PC-9 (cell line): ENCODE results near the gene PRRT2. TPM values are rescaled to one million over a fixed set of nuclear protein-coding genes. Genes with fewer than 3 reads are reported as not detected.
"Not testable (repeated sequence)": the region's sequence is repeated elsewhere in the genome, so short reads cannot be mapped to it uniquely, and the experiment has no call there.

Experiments used
- BruUV-seq: library from RNA; stranded (reverse); fragments of 400-500 nt; replicated peaks from 2 replicates; lab custom pipeline; 2021; lab: Mats Ljungman, UMichigan
- CTCF ChIA-PET: fragments of 300-600 bp; sonication (Branson Sonifier 250); formaldehyde crosslinking; loops from one replicate; lab custom pipeline; 2022; ENCODE audit warnings: antibody characterized with exemption; lab: Charles Lee
- POLR2A ChIA-PET: fragments of 300-600 bp; sonication (Branson Sonifier 250); formaldehyde crosslinking; loops from one replicate; lab custom pipeline; 2022; ENCODE audit warnings: antibody characterized with exemption; ENCODE audit not compliant: unreplicated experiment; lab: Charles Lee
- DNase-seq, 2 experiments: peaks; one replicate each; pipeline versions ENCODE4 v3.0.0 to v3.0.0-alpha.2; 2015 to 2022; ENCODE audit warnings: mixed read lengths in 1 of 2
- H2AFZ ChIP-seq: fragments of 200-600 bp; sonication (generic); 2 replicates; pipeline ENCODE4 v1.8.1; 2017; ENCODE audit warnings: antibody characterized with exemption
- H3F3A ChIP-seq: fragments of 200-600 bp; sonication (generic); 2 replicates; pipeline ENCODE4 v1.8.1; 2017; ENCODE audit warnings: antibody characterized with exemption, mild to moderate bottlenecking, low read depth; ENCODE audit not compliant: insufficient read depth
- H3K27ac ChIP-seq: fragments of 200-600 bp; sonication (generic); 2 replicates; pipeline ENCODE4 v1.6.1; 2016; ENCODE audit warnings: mixed run types
- H3K27me3 ChIP-seq: fragments of 200-600 bp; sonication (generic); 2 replicates; pipeline ENCODE4 v1.6.1; 2016; ENCODE audit warnings: low read depth, mixed run types; ENCODE audit not compliant: insufficient read depth
- H3K36me3 ChIP-seq: fragments of 200-600 bp; sonication (generic); 2 replicates; pipeline ENCODE4 v1.6.1; 2016; ENCODE audit warnings: low read depth, mixed run types
- H3K4me1 ChIP-seq: fragments of 200-600 bp; sonication (generic); replicated peaks from 2 replicates; pipeline ENCODE4 v1.6.1; 2016; ENCODE audit warnings: mixed run types; ENCODE audit not compliant: insufficient read depth
- H3K4me2 ChIP-seq: fragments of 200-600 bp; sonication (generic); 2 replicates; pipeline ENCODE4 v1.6.1; 2017; ENCODE audit warnings: mixed run types
- H3K4me3 ChIP-seq: fragments of 200-600 bp; sonication (generic); 2 replicates; pipeline ENCODE4 v1.6.1; 2016; ENCODE audit warnings: mixed run types
- H3K79me2 ChIP-seq: fragments of 200-600 bp; sonication (generic); 2 replicates; pipeline ENCODE4 v1.6.1; 2017; ENCODE audit warnings: low read depth, mixed run types
- H3K9me2 ChIP-seq: fragments of 200-600 bp; sonication (generic); 2 replicates; pipeline ENCODE4 v1.8.1; 2017; ENCODE audit warnings: mild to moderate bottlenecking; ENCODE audit not compliant: insufficient read depth
- H3K9me3 ChIP-seq: fragments of 200-600 bp; sonication (generic); 2 replicates; pipeline ENCODE4 v1.8.1; 2016; ENCODE audit warnings: low read depth; ENCODE audit not compliant: insufficient read depth
- H4K20me1 ChIP-seq: fragments of 200-600 bp; sonication (generic); 2 replicates; pipeline ENCODE4 v1.8.1; 2017; ENCODE audit not compliant: insufficient read depth
- EZH2 ChIP-seq: fragments of 200-600 bp; sonication (generic); IDR thresholded peaks from 2 replicates; pipeline ENCODE4 v1.8.0; 2017; ENCODE audit warnings: antibody characterized with exemption, low read depth
- intact Hi-C: fragments of 100-400 bp; cut with micrococcal nuclease; formaldehyde crosslinking; loops from one replicate; pipeline ENCODE4 v1.10.0; 2022; ENCODE audit not compliant: unreplicated experiment
- total RNA-seq: library from RNA; stranded (reverse); gene quantifications from 2 replicates; pipeline ENCODE4 v1.2.3, GENCODE V29; 2021
- TF ChIP-seq, protein P1 (sequence below): fragments of 200-600 bp; sonication (generic); conservative IDR thresholded peaks from 2 replicates; pipeline ENCODE4 v1.6.1; 2017; ENCODE audit warnings: mixed run types, antibody characterized with exemption, mild to moderate bottlenecking, moderate library complexity

PRRT2 gene
- total RNA-seq, 1 experiment from 2014 or later: 4.9 TPM

DNA sequence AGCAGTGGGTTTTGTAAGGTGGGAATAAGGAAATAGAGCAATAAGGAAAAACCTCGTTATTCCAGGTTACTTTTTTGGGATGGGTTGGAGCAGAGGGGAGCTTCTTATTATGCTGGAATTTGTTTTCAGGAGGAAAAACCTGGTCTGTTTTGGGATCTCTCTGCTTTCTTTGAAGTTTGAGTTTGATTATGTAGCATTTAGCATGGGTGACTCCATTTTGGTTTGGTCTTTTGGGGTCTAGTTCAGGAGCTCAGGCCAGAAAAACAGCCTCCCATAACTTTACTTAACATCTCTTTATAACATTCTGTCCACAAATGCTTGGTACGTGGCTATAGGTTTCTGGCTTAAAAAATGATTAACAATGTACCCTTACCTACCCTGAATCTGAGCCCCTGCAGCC, 42.5 kb upstream of the PRRT2 start:
- ChIA-PET POLR2A (no interaction called here), CTCF (no interaction called here)
- TF ChIP-seq EZH2: no peak
- TF ChIP-seq, protein P1, sequence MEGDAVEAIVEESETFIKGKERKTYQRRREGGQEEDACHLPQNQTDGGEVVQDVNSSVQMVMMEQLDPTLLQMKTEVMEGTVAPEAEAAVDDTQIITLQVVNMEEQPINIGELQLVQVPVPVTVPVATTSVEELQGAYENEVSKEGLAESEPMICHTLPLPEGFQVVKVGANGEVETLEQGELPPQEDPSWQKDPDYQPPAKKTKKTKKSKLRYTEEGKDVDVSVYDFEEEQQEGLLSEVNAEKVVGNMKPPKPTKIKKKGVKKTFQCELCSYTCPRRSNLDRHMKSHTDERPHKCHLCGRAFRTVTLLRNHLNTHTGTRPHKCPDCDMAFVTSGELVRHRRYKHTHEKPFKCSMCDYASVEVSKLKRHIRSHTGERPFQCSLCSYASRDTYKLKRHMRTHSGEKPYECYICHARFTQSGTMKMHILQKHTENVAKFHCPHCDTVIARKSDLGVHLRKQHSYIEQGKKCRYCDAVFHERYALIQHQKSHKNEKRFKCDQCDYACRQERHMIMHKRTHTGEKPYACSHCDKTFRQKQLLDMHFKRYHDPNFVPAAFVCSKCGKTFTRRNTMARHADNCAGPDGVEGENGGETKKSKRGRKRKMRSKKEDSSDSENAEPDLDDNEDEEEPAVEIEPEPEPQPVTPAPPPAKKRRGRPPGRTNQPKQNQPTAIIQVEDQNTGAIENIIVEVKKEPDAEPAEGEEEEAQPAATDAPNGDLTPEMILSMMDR: no peak
- no peaks in the 10 kb centered on the region for H3K79me2 ChIP-seq
- DNase-seq: no peak
- H3K27me3 ChIP-seq: no peaks in the 10 kb centered on the region
- no peaks in the 10 kb centered on the region for H3K36me3 ChIP-seq
- no peak overlapping the region for H3K4me2 ChIP-seq
- H3K9me2 ChIP-seq: no peaks in the 10 kb centered on the region
- H3K27ac ChIP-seq: no peak overlapping the region
- H2AFZ ChIP-seq: no peak overlapping the region
- no peaks in the 10 kb centered on the region for H4K20me1 ChIP-seq
- peaks cover 20% of the 10 kb centered on the region for H3F3A ChIP-seq
- no peaks in the 10 kb centered on the region for H3K9me3 ChIP-seq
- H3K4me3 ChIP-seq: no peak overlapping the region
- BruUV-seq: no TSS peak
- H3K4me1 ChIP-seq: peaks cover 28% of the 10 kb centered on the region
- intact Hi-C loops: no loop called here

DNA sequence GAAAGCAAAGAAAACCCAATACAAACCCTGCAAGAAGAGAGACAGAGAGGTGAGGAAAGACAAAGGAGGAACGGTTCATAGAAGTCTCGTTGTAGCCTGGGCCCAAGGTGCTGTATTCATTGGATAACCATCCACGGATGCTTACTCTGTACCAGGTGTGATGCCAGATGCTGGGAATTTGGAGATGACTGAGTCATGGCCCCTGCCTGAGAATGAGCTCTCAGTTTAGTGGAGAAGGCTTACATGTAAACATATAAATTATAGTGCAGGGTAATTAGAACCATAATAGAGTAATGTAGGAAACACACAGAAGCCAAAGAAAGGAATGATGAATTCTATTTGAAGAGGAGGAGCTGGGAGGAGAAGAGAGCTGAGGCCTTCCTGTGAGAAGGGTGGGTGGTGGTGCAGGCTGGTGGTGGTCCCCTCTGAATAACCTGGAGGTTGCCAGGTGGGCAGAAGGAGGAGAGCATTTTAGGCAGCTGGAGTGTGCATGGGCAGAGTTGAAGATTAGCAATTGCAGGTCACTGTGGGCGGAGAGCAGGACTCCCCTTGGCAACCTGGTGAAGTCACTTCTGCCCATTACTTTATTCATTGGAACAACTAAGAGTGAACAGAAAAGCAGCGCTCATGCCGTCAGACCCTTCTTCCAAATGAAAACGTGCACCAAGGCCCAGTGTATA, 41.6 kb upstream of the PRRT2 start:
- no peak for DNase-seq
- H3K4me1 ChIP-seq: peaks cover 24% of the 10 kb centered on the region
- H3K9me2 ChIP-seq: no peaks in the 10 kb centered on the region
- H3K27me3 ChIP-seq: no peaks in the 10 kb centered on the region
- no peak overlapping the region for H3K4me2 ChIP-seq
- no peaks in the 10 kb centered on the region for H3K79me2 ChIP-seq
- H3K4me3 ChIP-seq: no peak overlapping the region
- POLR2A ChIA-PET: no interaction called here
- H3K27ac ChIP-seq: no peak overlapping the region
- H4K20me1 ChIP-seq: no peaks in the 10 kb centered on the region
- no peak for TF ChIP-seq EZH2
- TF ChIP-seq, protein P1: no peak
- BruUV-seq: no TSS peak
- intact Hi-C loops: no loop called here
- H3K9me3 ChIP-seq: no peaks in the 10 kb centered on the region
- peaks cover 11% of the 10 kb centered on the region for H3F3A ChIP-seq
- CTCF ChIA-PET: interaction anchor here (0.5 to 0.6 kb wide), 2 partner anchors 12 to 42 kb away, joined by 6 read pairs; no protein-coding TSS in a partner anchor
- H2AFZ ChIP-seq: no peak overlapping the region
- H3K36me3 ChIP-seq: no peaks in the 10 kb centered on the region

DNA sequence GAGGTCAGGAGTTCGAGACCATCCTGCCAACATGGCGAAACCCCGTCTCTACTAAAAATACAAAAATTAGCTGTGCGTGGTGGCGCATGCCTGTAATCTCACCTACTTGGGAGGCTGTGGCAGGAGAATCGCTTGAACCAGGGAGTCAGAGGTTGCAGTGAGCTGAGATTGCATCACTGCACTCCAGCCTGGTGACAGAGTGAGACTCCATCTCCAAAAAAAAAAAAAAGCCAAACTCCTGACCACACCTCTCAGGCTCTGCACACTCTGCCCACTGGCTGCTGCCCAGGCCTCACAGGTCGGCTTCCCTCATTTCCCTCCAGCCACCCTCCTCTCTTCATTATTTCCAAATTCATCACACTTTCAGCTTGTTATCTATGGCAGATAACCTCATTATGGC, 39.7 kb upstream of the PRRT2 start:
- H4K20me1 ChIP-seq, H3K4me2 ChIP-seq, H3K9me3 ChIP-seq, H3K79me2 ChIP-seq, H3K36me3 ChIP-seq, intact Hi-C loops, H3K27ac ChIP-seq, POLR2A ChIA-PET, DNase-seq, H3K4me3 ChIP-seq, BruUV-seq, H3K27me3 ChIP-seq, H2AFZ ChIP-seq, H3K9me2 ChIP-seq: not testable (repeated sequence)
- CTCF ChIA-PET: interaction anchor here (1.0 kb wide), 1 partner anchor 12 kb away, joined by 11 read pairs; no protein-coding TSS in a partner anchor
- H3K4me1 ChIP-seq: peaks cover 37% of the 10 kb centered on the region
- peaks cover 11% of the 10 kb centered on the region; the same call in 1 of the 2 replicates for H3F3A ChIP-seq
